Mucosa of descending colon (tissue), 3 donors: ENCODE measurements around the gene ADRB2. TPM values are rescaled to one million over a fixed set of nuclear protein-coding genes. Genes with fewer than 3 reads are reported as not detected.

Experiments used
- ATAC-seq: fragments of 200-7000 bp; cut with Tn5 transposase; one replicate; pipeline ENCODE4 v1.9.1; 2020; ENCODE audit warnings: mild to moderate bottlenecking, moderate library complexity
- DNase-seq, 3 donors: peaks; one replicate each; pipeline ENCODE4 v3.0.0-alpha.2; 2020
- H3K36me3 ChIP-seq: fragments of 200-600 bp; one replicate; pipeline ENCODE4 v1.8.0; 2021; ENCODE audit warnings: low read depth, mild to moderate bottlenecking
- H3K4me1 ChIP-seq: fragments of 200-600 bp; one replicate; pipeline ENCODE4 v1.8.0; 2021; ENCODE audit warnings: low read depth, mild to moderate bottlenecking
- H3K4me3 ChIP-seq: fragments of 200-600 bp; one replicate; pipeline ENCODE4 v1.8.0; 2021; ENCODE audit warnings: mild to moderate bottlenecking
- H3K9me3 ChIP-seq: fragments of 200-600 bp; one replicate; pipeline ENCODE4 v1.8.0; 2021; ENCODE audit warnings: mild to moderate bottlenecking
- CTCF ChIP-seq: fragments of 200-600 bp; IDR thresholded peaks from one replicate; pipeline ENCODE4 v1.8.0; 2022; ENCODE audit warnings: antibody characterized with exemption, mild to moderate bottlenecking
- intact Hi-C, 2 donors: fragments of 100-400 bp; cut with DNase I in 1 of 2; cut with micrococcal nuclease in 1 of 2; formaldehyde crosslinking; loops; one replicate each; pipeline versions ENCODE4 v1.11.0 to v1.11.1; 2022; cut with DNase I, micrococcal nuclease
- long read RNA-seq, 2 donors: library from polyadenylated mRNA; unstranded; transcript quantifications; one replicate each; pipeline ENCODE4 v2.0.0, GENCODE V29; 2019 to 2021
- total RNA-seq, 3 donors: library from RNA; stranded (reverse); fragmentation: NEBNext Ultra II Directional in 2 of 3; extraction: Animal tissue kit (Norgen Biotek cat#: 25700) in 2 of 3; gene quantifications; one replicate each; pipeline versions ENCODE4 v1.2.1 to v1.2.4, GENCODE V29; 2021 to 2023
- donor health status: DM: no; HTN: no; CAD: no; lungs with moderate emphysema.
- donor health status: DM: no; HTN: no; CAD: no.
- donor health status: DM: no; HTN: yes; CAD: no.

Gene ADRB2
- total RNA-seq: 1 to 10 TPM in 2 of 3 donors, under 1 TPM in 1; 0.41 to 3.1 (median 1.4) TPM
- long read RNA-seq, donor 1, partial matches to known transcripts: 0 of 4 reads
- long read RNA-seq, donor 1, other reads (novel, unspliced or antisense): 0 of 4 reads
- long read RNA-seq, donor 2, partial matches to known transcripts: 0 of 1 reads
- long read RNA-seq, donor 2, other reads (novel, unspliced or antisense): 0 of 1 reads

DNA sequence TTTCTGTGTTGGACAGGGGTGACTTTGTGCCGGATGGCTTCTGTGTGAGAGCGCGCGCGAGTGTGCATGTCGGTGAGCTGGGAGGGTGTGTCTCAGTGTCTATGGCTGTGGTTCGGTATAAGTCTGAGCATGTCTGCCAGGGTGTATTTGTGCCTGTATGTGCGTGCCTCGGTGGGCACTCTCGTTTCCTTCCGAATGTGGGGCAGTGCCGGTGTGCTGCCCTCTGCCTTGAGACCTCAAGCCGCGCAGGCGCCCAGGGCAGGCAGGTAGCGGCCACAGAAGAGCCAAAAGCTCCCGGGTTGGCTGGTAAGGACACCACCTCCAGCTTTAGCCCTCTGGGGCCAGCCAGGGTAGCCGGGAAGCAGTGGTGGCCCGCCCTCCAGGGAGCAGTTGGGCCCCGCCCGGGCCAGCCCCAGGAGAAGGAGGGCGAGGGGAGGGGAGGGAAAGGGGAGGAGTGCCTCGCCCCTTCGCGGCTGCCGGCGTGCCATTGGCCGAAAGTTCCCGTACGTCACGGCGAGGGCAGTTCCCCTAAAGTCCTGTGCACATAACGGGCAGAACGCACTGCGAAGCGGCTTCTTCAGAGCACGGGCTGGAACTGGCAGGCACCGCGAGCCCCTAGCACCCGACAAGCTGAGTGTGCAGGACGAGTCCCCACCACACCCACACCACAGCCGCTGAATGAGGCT lies at the start of gene ADRB2:
Gene ADRB2 (plus strand): TSS at position 559 of the 686 bp plus-strand sequence. CDS start 221 bp downstream, outside the sequence.
- peak; percentile 95 to 97 (median 96) for DNase-seq
- peak; percentile 98 for ATAC-seq
- Histone ChIP-seq H3K4me1 (peaks cover 14% of the 10 kb centered on the region), H3K36me3 (no peaks in the 10 kb centered on the region), H3K9me3 (no peaks in the 10 kb centered on the region), H3K4me3 (peak within 1 kb of the TSS; percentile 16)
- TF ChIP-seq CTCF: no peak
- intact Hi-C loops: no loop called here

DNA sequence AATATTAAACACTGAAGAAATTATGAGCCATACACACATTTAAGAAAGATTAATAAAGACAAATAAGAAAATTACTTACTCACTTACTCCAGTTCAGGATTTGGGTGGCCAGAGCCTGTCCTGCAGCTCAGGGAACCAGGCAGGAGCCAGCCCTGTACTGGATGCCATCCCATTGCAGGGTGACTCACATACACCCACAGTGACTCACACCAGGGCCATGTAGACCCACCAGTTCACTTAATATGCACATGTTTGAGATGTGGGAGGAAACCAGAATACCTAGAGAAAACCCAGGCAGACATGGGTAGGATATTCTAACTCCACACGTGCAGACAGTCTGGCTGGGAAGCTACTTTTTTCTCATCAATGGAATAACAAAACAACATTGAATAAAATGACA lies 49.6 kb upstream of the ADRB2 start:
- Histone ChIP-seq H3K4me1 (no peaks in the 10 kb centered on the region), H3K36me3 (no peaks in the 10 kb centered on the region), H3K9me3 (no peaks in the 10 kb centered on the region), H3K4me3 (no peak overlapping the region)
- ATAC-seq (no peak), DNase-seq (no peak)
- intact Hi-C loops: no loop called here
- no peak for TF ChIP-seq CTCF

- no peaks in the 10 kb centered on the region for H3K36me3 ChIP-seq
- no peaks in the 10 kb centered on the region for H3K9me3 ChIP-seq
- intact Hi-C loops: no loop called here
- DNase-seq (no peak), ATAC-seq (no peak)
- no peaks in the 10 kb centered on the region for H3K4me1 ChIP-seq
- TF ChIP-seq CTCF: no peak
- no peak overlapping the region for H3K4me3 ChIP-seq
Observed at GRCh38 chr5:148778882-148779281, 47.5 kb upstream of the ADRB2 start.

DNA sequence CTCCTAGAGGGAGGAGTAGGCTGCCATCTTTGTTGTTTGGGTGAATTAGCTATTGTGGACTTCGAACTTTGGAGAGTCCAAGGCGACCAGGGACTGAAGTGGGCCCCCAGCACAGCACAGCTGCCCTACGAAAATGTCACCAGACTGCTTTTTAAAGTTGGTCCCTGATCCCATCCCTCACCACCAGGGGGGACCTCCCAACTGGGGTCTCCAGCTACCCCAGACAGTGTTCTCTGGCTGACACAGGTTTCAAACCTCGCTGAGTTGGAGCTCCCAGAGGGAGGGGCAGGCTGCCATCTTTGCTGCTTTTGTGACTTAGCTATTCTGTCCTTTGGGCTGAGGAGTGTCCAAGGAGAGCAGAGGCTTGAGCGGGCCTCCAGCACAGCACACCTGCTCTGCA lies 45.7 kb upstream of the ADRB2 start:
- Histone ChIP-seq H3K4me1 (no peaks in the 10 kb centered on the region), H3K9me3 (no peaks in the 10 kb centered on the region), H3K4me3 (no peak overlapping the region), H3K36me3 (no peaks in the 10 kb centered on the region)
- DNase-seq (no peak), ATAC-seq (no peak)
- TF ChIP-seq CTCF: no peak
- intact Hi-C loops: no loop called here

- intact Hi-C loops: no loop called here
- no peak for ATAC-seq
Observed at GRCh38 chr5:148781766-148782165, 44.6 kb upstream of the ADRB2 start.

More at GRCh38 chr5:148781766-148782165, 44.6 kb upstream of the ADRB2 start:
- H3K9me3 ChIP-seq: no peaks in the 10 kb centered on the region
- no peak overlapping the region for H3K4me3 ChIP-seq
- no peaks in the 10 kb centered on the region for H3K36me3 ChIP-seq
- no peak for TF ChIP-seq CTCF
- DNase-seq: no peak
- H3K4me1 ChIP-seq: no peaks in the 10 kb centered on the region
